ENCODE measurements around the gene USF3. TPM values are rescaled to one million over a fixed set of nuclear protein-coding genes. Genes with fewer than 3 reads are reported as not detected.
A peak's percentile ranks its signal among the peaks of the same experiment; 100 is the strongest.

Gene USF3
- total and polyA plus RNA-seq, 11 donors, result 4.3 to 25.3 (median 17.2) TPM

DNA sequence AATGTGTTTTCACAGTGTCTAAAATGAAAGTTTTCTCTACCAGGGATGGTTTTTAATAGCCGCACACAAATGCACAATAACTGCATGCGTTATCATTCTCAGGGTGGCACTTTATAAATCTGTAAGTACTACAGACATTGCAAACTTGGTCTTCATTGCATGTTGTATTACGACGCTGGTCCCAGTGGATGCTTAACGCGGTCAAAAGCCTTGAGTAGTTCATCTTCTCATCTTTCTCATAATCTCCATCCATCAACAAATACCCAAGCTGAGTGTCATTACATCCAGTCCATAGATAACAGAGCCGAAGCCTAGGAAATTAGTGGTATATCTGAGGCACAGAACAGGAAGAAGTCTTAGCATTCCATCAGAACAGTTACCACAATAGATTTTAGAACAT lies 72.6 kb downstream of the USF3 start:
- 83 to 92% (median 85%) methylated on average over 7 of the region's 7 CpGs for WGBS, 4 donors
- intact Hi-C loops (cut with DNase I), result loop anchor here in 3 of 10 donors (2.0 to 10.0 kb wide), 3 partner anchors 43 to 589 kb away; no protein-coding TSS in a partner anchor
- no peak overlapping the region for H3K27ac ChIP-seq

DNA sequence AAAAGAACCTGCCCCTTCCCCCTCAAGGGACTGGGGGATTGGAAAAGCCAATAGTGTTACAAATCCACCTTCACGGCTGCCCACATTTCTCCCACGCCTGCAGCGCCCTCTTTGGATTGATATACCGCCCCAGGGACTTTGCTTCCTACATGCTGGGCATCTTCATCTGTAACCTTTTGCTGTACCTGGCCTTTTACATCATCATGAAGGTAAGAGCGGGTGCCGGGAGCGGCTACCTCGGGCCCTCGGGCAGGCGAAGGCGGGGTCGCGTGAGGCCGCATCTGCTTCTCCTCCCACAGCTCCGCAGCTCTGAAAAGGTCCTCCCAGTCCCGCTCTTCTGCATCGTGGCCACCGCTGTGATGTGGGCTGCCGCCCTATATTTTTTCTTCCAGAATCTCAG lies 73.1 kb downstream of the USF3 start:
- no peak for TF ChIP-seq POLR2A (IDR thresholded peaks at IDR 0.05)
- TF ChIP-seq, protein P1, sequence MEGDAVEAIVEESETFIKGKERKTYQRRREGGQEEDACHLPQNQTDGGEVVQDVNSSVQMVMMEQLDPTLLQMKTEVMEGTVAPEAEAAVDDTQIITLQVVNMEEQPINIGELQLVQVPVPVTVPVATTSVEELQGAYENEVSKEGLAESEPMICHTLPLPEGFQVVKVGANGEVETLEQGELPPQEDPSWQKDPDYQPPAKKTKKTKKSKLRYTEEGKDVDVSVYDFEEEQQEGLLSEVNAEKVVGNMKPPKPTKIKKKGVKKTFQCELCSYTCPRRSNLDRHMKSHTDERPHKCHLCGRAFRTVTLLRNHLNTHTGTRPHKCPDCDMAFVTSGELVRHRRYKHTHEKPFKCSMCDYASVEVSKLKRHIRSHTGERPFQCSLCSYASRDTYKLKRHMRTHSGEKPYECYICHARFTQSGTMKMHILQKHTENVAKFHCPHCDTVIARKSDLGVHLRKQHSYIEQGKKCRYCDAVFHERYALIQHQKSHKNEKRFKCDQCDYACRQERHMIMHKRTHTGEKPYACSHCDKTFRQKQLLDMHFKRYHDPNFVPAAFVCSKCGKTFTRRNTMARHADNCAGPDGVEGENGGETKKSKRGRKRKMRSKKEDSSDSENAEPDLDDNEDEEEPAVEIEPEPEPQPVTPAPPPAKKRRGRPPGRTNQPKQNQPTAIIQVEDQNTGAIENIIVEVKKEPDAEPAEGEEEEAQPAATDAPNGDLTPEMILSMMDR (IDR thresholded peaks at IDR 0.05), result peak in 1 of 12 donors; percentile 4
- Histone ChIP-seq H3K36me3 (no peaks in the 10 kb centered on the region), H3K27ac (no peak overlapping the region), H3K9me3 (no peaks in the 10 kb centered on the region), H3K27me3 (no peaks in the 10 kb centered on the region), H3K4me1 (peaks cover 0 to 22% (median 3%) of the 10 kb centered on the region in 12 donors), H3K4me3 (peak overlapping the region in 2 of 12 donors; percentile 6 to 33)
- intact Hi-C loops (cut with DNase I), result loop anchor here in 2 of 10 donors (10.0 kb wide), 2 partner anchors 49 to 589 kb away; no protein-coding TSS in a partner anchor
- WGBS, 4 donors, result 43 to 49% (median 48%) methylated on average over 11 to 19 of the region's 19 CpGs
- ATAC-seq (no peak), DNase-seq (peak in 1 of 5 donors; percentile 55)

More for the DNA sequence above, 72.6 kb downstream of the USF3 start:
- TF ChIP-seq POLR2A (IDR thresholded peaks at IDR 0.05), result no peak
- TF ChIP-seq, protein P1 (IDR thresholded peaks at IDR 0.05), result no peak
- Histone ChIP-seq H3K4me3 (peak overlapping the region in 1 of 12 donors; percentile 33), H3K4me1 (peaks cover 0 to 22% (median 3%) of the 10 kb centered on the region in 12 donors), H3K9me3 (no peaks in the 10 kb centered on the region), H3K27me3 (no peaks in the 10 kb centered on the region), H3K36me3 (no peaks in the 10 kb centered on the region)
- ATAC-seq (no peak), DNase-seq (no peak)

DNA sequence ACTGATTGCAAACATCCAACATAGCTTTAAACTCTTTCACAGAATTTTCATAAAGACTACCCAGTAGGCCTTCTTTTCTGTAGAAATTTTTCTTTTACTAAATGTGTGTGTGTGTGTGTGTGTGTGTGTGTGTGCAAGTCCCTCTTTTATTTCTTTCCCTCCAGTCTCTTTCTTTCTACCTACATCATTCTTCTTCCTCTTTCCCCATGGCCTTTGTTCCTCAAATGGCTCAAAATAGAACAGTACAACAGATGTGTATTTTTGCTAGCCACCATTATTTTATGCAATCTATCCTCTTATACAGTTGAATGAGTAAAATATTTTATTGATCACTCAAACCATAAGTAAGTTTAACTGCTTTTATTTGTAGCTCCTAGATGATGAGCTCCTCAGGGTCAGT lies 76.4 kb downstream of the USF3 start:
- no peak overlapping the region for H3K27ac ChIP-seq
- H3K36me3 ChIP-seq, result no peaks in the 10 kb centered on the region
- H3K9me3 ChIP-seq, result no peaks in the 10 kb centered on the region
- ATAC-seq (no peak), DNase-seq (no peak)
- H3K4me3 ChIP-seq, result no peak overlapping the region
- peaks cover 0 to 10% (median 2%) of the 10 kb centered on the region in 12 donors for H3K4me1 ChIP-seq
- H3K27me3 ChIP-seq, result no peaks in the 10 kb centered on the region
- TF ChIP-seq POLR2A (IDR thresholded peaks at IDR 0.05), result no peak
- TF ChIP-seq, protein P1 (IDR thresholded peaks at IDR 0.05), result no peak
- intact Hi-C loops (cut with DNase I), result loop anchor here in 2 of 10 donors (10.0 kb wide), 2 partner anchors 45 to 585 kb away; no protein-coding TSS in a partner anchor

DNA sequence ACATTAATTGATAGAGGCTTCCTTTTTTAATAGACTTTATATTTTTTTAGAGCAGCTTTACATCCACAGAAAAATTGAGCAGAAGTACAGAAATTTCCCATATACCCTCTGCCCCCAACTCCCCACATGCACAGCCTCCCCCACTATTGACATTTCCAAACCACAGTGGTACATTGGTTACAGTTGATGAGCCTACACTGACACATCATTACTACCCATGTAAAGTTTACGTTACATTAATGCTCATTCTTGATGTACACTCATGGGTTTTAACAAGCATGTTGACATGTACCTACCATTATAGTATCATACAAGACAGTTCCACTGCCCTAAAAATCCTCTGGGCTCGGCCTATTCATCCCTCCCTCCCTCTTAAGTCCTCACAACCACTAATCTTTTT lies 78.7 kb downstream of the USF3 start:
- peaks cover 0 to 24% (median 14%) of the 10 kb centered on the region in 12 donors for H3K4me1 ChIP-seq
- no peak for ATAC-seq
- no peaks in the 10 kb centered on the region for H3K9me3 ChIP-seq
- WGBS, 4 donors, result 92 to 97% (median 95%) methylated on average over 2 of the region's 2 CpGs
- no peaks in the 10 kb centered on the region for H3K36me3 ChIP-seq
- DNase-seq, result no peak
- no peak overlapping the region for H3K4me3 ChIP-seq
- TF ChIP-seq, protein P1 (IDR thresholded peaks at IDR 0.05), result no peak
- TF ChIP-seq POLR2A (IDR thresholded peaks at IDR 0.05), result no peak
- intact Hi-C loops (cut with DNase I), result loop anchor here in 1 of 10 donors (10.0 kb wide), 1 partner anchor 103 kb away; the partner anchor contains the start of gene SPICE1
- no peak overlapping the region for H3K27ac ChIP-seq
- H3K27me3 ChIP-seq, result no peaks in the 10 kb centered on the region

Data from heart left ventricle (tissue), 16 donors.